ENCODE results near the gene JPH2.

JPH2 gene

GRCh38 chr20:44187772-44188709 lies 1.1 kb upstream of the JPH2 start:
- no peak for DNase-seq

- DNase-seq, result no peak
Measured at GRCh38 chr20:44186674-44187053, 324 bp downstream of the JPH2 start.

- DNase-seq, result no peak
Measured at GRCh38 chr20:44186201-44186600, 787 bp downstream of the JPH2 start.

GRCh38 chr20:44185574-44185973 lies 1.4 kb downstream of the JPH2 start:
- DNase-seq, result no peak

GRCh38 chr20:44183282-44183681 lies 3.7 kb downstream of the JPH2 start:
- no peak for DNase-seq

- no peak for DNase-seq
Measured at GRCh38 chr20:44182863-44183262, 4.1 kb downstream of the JPH2 start.

GRCh38 chr20:44182135-44182765 lies 4.7 kb downstream of the JPH2 start:
- no peak for DNase-seq

GRCh38 chr20:44181611-44182010 lies 5.4 kb downstream of the JPH2 start:
- DNase-seq, result no peak

- no peak for DNase-seq
Measured at GRCh38 chr20:44180814-44181213, 6.2 kb downstream of the JPH2 start.

- no peak for DNase-seq
Measured at GRCh38 chr20:44176833-44177534, 10.0 kb downstream of the JPH2 start.

GRCh38 chr20:44174996-44175765 lies 11.8 kb downstream of the JPH2 start:
- no peak for DNase-seq

GRCh38 chr20:44173846-44174245 lies 13.1 kb downstream of the JPH2 start:
- DNase-seq, result no peak

GRCh38 chr20:44173116-44173515 lies 13.9 kb downstream of the JPH2 start:
- DNase-seq, result no peak

GRCh38 chr20:44172572-44172950 lies 14.4 kb downstream of the JPH2 start:
- no peak for DNase-seq

- no peak for DNase-seq
Measured at GRCh38 chr20:44171775-44172571, 15.0 kb downstream of the JPH2 start.

GRCh38 chr20:44170816-44171410 lies 16.1 kb downstream of the JPH2 start:
- no peak for DNase-seq

GRCh38 chr20:44167736-44168135 lies 19.3 kb downstream of the JPH2 start:
- DNase-seq, result no peak

GRCh38 chr20:44166477-44166876 lies 20.5 kb downstream of the JPH2 start:
- DNase-seq, result no peak

- no peak for DNase-seq
Measured at GRCh38 chr20:44166008-44166407, 21.0 kb downstream of the JPH2 start.

- no peak for DNase-seq
Measured at GRCh38 chr20:44160133-44160532, 26.9 kb downstream of the JPH2 start.

- no peak for DNase-seq
Measured at GRCh38 chr20:44159711-44160110, 27.3 kb downstream of the JPH2 start.

- DNase-seq, result no peak
Measured at GRCh38 chr20:44159125-44159524, 27.9 kb downstream of the JPH2 start.
